Central memory CD4-positive, alpha-beta T cell (primary cell): ENCODE results near the gene EEIG1.

Experiments
- DNase-seq: peaks from one replicate; pipeline ENCODE4 v3.0.0; 2022

EEIG1 gene

GRCh38 chr9:127959841-127960409 lies 20.9 kb downstream of the EEIG1 start:
- no peak for DNase-seq

GRCh38 chr9:127959398-127959797 lies 21.4 kb downstream of the EEIG1 start:
- DNase-seq = no peak

GRCh38 chr9:127958728-127959127 lies 22.1 kb downstream of the EEIG1 start:
- DNase-seq = no peak

GRCh38 chr9:127955294-127956015 lies 25.3 kb downstream of the EEIG1 start:
- peak; percentile 78 for DNase-seq

GRCh38 chr9:127954831-127955293 lies 25.9 kb downstream of the EEIG1 start:
- no peak for DNase-seq

- no peak for DNase-seq
Observed at GRCh38 chr9:127953768-127954505, 26.9 kb downstream of the EEIG1 start.

- no peak for DNase-seq
Observed at GRCh38 chr9:127953154-127953553, 27.6 kb downstream of the EEIG1 start.

- DNase-seq = no peak
Observed at GRCh38 chr9:127950513-127951289, 30.1 kb downstream of the EEIG1 start.

- DNase-seq = no peak
Observed at GRCh38 chr9:127949827-127950512, 30.8 kb downstream of the EEIG1 start.

- no peak for DNase-seq
Observed at GRCh38 chr9:127947841-127948710, 32.7 kb downstream of the EEIG1 start.

GRCh38 chr9:127946728-127947127 lies 34.1 kb downstream of the EEIG1 start:
- DNase-seq = no peak

GRCh38 chr9:127945942-127946341 lies 34.8 kb downstream of the EEIG1 start:
- no peak for DNase-seq

GRCh38 chr9:127945338-127945737 lies 35.5 kb downstream of the EEIG1 start:
- DNase-seq = no peak

- DNase-seq = no peak
Observed at GRCh38 chr9:127944586-127945218, 36.1 kb downstream of the EEIG1 start.

- peak; percentile 70 for DNase-seq
Observed at GRCh38 chr9:127943731-127944144, 37.1 kb downstream of the EEIG1 start.

GRCh38 chr9:127943011-127943662 lies 37.7 kb downstream of the EEIG1 start:
- no peak for DNase-seq

GRCh38 chr9:127942216-127943010 lies 38.4 kb downstream of the EEIG1 start:
- DNase-seq = peak; percentile 42

- DNase-seq = no peak
Observed at GRCh38 chr9:127941961-127942215, 38.9 kb downstream of the EEIG1 start.

- DNase-seq = no peak
Observed at GRCh38 chr9:127941062-127941960, 39.5 kb downstream of the EEIG1 start.
